T1000 (cell line): Measurements from ENCODE around the gene MSI1.

Experiments used
- DNase-seq: peaks from one replicate; lab custom pipeline; 2025; ENCODE audit warnings: mixed read lengths; lab: John Stamatoyannopoulos, UW

Gene MSI1

GRCh38 chr12:120376934-120377572, 8.1 kb upstream of the MSI1 start:
- DNase-seq = no peak

GRCh38 chr12:120376416-120376815, 7.5 kb upstream of the MSI1 start:
- no peak for DNase-seq

GRCh38 chr12:120376009-120376408, 7.0 kb upstream of the MSI1 start:
- DNase-seq = no peak

GRCh38 chr12:120373683-120374082, 4.7 kb upstream of the MSI1 start:
- no peak for DNase-seq

- no peak for DNase-seq
Measured at GRCh38 chr12:120370343-120371243, 1.6 kb upstream of the MSI1 start.

GRCh38 chr12:120369603-120370342, 809 bp upstream of the MSI1 start:
- DNase-seq = no peak

- no peak for DNase-seq
Measured at GRCh38 chr12:120367924-120368788, 808 bp downstream of the MSI1 start.

GRCh38 chr12:120367233-120367923, 1.6 kb downstream of the MSI1 start:
- no peak for DNase-seq

- no peak for DNase-seq
Measured at GRCh38 chr12:120366845-120367232, 2.1 kb downstream of the MSI1 start.

GRCh38 chr12:120366341-120366705, 2.6 kb downstream of the MSI1 start:
- DNase-seq = no peak

GRCh38 chr12:120365675-120366340, 3.2 kb downstream of the MSI1 start:
- no peak for DNase-seq

- DNase-seq = no peak
Measured at GRCh38 chr12:120364487-120364886, 4.5 kb downstream of the MSI1 start.

- no peak for DNase-seq
Measured at GRCh38 chr12:120363274-120363855, 5.6 kb downstream of the MSI1 start.

- no peak for DNase-seq
Measured at GRCh38 chr12:120362516-120363273, 6.3 kb downstream of the MSI1 start.

GRCh38 chr12:120361506-120362208, 7.3 kb downstream of the MSI1 start:
- DNase-seq = no peak

GRCh38 chr12:120359128-120359527, 9.8 kb downstream of the MSI1 start:
- no peak for DNase-seq

- DNase-seq = no peak
Measured at GRCh38 chr12:120358412-120359100, 10.4 kb downstream of the MSI1 start.

GRCh38 chr12:120357104-120357503, 11.9 kb downstream of the MSI1 start:
- no peak for DNase-seq
